Endothelial cell (in vitro differentiated cells): ENCODE results near the gene CAMTA1. TPM values are rescaled to one million over a fixed set of nuclear protein-coding genes. Genes with fewer than 3 reads are reported as not detected.

Source experiments
- DNase-seq: peaks from one replicate; pipeline ENCODE4 v3.0.0; 2021; ENCODE audit warnings: low spot score
- H3K27ac Mint-ChIP-seq: one replicate; pipeline ENCODE4 v1.8.0; 2021; ENCODE audit warnings: mixed read lengths, inconsistent platforms; ENCODE audit not compliant: unreplicated experiment
- H3K27me3 Mint-ChIP-seq: one replicate; pipeline ENCODE4 v1.8.0; 2021; ENCODE audit warnings: mild to moderate bottlenecking, moderate library complexity, mixed read lengths, inconsistent platforms; ENCODE audit not compliant: unreplicated experiment
- H3K36me3 Mint-ChIP-seq: one replicate; pipeline ENCODE4 v1.8.0; 2021; ENCODE audit warnings: mild to moderate bottlenecking, low read depth, mixed read lengths, inconsistent platforms; ENCODE audit not compliant: unreplicated experiment
- H3K4me1 Mint-ChIP-seq: one replicate; pipeline ENCODE4 v1.8.0; 2021; ENCODE audit warnings: mild to moderate bottlenecking, mixed read lengths, inconsistent platforms; ENCODE audit not compliant: unreplicated experiment
- H3K4me3 Mint-ChIP-seq: one replicate; pipeline ENCODE4 v1.8.0; 2021; ENCODE audit warnings: mild to moderate bottlenecking, mixed read lengths, inconsistent platforms; ENCODE audit not compliant: unreplicated experiment
- H3K9me3 Mint-ChIP-seq: one replicate; pipeline ENCODE4 v1.8.0; 2021; ENCODE audit warnings: mixed read lengths, inconsistent platforms; ENCODE audit not compliant: unreplicated experiment
- CTCF ChIP-seq: fragments of 200-600 bp; sonication (generic); IDR thresholded peaks from one replicate; pipeline ENCODE4 v1.5.0; 2021; ENCODE audit warnings: antibody characterized with exemption; ENCODE audit not compliant: unreplicated experiment
- total RNA-seq: library from RNA; stranded (reverse); fragmentation: NEBNext Ultra II Directional; extraction: Animal tissue kit (Norgen Biotek cat#: 25700); gene quantifications from one replicate; pipeline ENCODE4 v1.2.1, GENCODE V29; 2021; ENCODE audit not compliant: unreplicated experiment

The CAMTA1 gene
- total RNA-seq, 1 donor from 2014 or later = 87.3 TPM

DNA sequence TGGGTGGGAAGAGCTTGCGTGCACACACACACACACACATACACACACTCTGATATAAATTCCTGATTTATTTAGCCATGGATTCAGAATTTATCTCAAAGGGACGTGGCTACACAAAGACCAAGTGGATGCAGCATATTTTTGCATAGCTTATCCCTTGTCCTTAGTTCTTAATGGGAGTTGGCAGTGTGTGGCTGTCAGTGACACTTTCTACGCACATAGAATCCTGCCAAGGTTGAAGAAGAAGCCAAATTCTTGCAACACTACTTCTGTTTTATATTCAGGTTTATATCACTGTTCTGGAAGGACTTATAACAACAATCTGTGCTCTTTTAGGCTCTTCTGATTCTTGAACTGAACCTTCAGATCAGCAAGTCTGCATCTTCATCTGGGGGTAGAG is 292.7 kb downstream of the CAMTA1 start:
- H3K36me3 Mint-ChIP-seq = no peaks in the 10 kb centered on the region
- H3K4me1 Mint-ChIP-seq = no peaks in the 10 kb centered on the region

GRCh38 chr1:7079637-7080036 is 294.4 kb downstream of the CAMTA1 start:
- no peak for TF ChIP-seq CTCF
- Mint-ChIP-seq H3K9me3 (no peaks in the 10 kb centered on the region), H3K36me3 (no peaks in the 10 kb centered on the region), H3K4me3 (no peak overlapping the region), H3K27ac (no peak overlapping the region), H3K4me1 (no peaks in the 10 kb centered on the region), H3K27me3 (no peaks in the 10 kb centered on the region)
- DNase-seq = no peak

More for the DNA sequence above, 292.7 kb downstream of the CAMTA1 start:
- TF ChIP-seq CTCF = no peak
- Mint-ChIP-seq H3K27me3 (no peaks in the 10 kb centered on the region), H3K27ac (no peak overlapping the region), H3K4me3 (no peak overlapping the region), H3K9me3 (no peaks in the 10 kb centered on the region)
- DNase-seq = no peak

DNA sequence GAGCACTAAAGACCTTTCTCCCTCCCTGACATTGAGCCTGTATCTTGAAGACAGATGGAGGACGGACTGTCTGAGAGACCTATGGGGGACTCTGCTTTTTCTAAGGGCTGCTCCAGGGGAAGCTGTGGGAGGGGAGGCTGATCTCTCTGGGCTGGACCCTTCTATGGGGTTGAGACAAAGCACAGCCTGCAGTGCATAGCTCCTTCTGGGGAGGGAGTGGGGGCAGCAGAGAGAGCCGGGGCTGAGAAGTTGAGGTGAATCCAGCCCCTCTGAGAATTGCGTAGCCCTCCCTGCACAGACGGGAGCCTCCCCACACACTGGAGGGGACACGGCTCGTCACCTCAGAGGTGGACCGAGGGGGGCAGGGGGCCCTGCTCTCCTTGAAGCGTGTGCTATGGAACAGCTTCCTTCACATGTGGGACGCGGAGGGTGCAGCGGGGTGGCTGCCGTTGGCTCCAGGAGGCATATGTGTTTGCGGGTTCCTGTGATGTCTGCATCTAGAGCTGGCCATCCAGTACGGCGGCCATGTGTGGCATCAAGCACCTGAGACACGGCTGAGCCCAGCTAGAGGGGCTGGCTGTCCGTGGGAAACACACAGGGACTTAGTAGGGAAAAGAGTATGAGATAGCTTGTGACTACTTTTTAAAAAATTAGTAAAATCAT is 299.1 kb downstream of the CAMTA1 start:
- H3K36me3 Mint-ChIP-seq = no peaks in the 10 kb centered on the region
- no peak for DNase-seq
- TF ChIP-seq CTCF = no peak
- no peak overlapping the region for H3K4me3 Mint-ChIP-seq
- no peak overlapping the region for H3K27ac Mint-ChIP-seq
- H3K27me3 Mint-ChIP-seq = peaks cover 1% of the 10 kb centered on the region
- no peaks in the 10 kb centered on the region for H3K4me1 Mint-ChIP-seq
- no peaks in the 10 kb centered on the region for H3K9me3 Mint-ChIP-seq

GRCh38 chr1:7085521-7085920 is 300.3 kb downstream of the CAMTA1 start:
- TF ChIP-seq CTCF = no peak
- Mint-ChIP-seq H3K4me3 (no peak overlapping the region), H3K27me3 (peaks cover 1% of the 10 kb centered on the region)

GRCh38 chr1:7086106-7086505 is 300.9 kb downstream of the CAMTA1 start:
- H3K27me3 Mint-ChIP-seq = peaks cover 1% of the 10 kb centered on the region
- H3K27ac Mint-ChIP-seq = no peak overlapping the region
- no peak for DNase-seq
- no peak for TF ChIP-seq CTCF
- H3K4me3 Mint-ChIP-seq = no peak overlapping the region
- H3K36me3 Mint-ChIP-seq = no peaks in the 10 kb centered on the region
- H3K9me3 Mint-ChIP-seq = no peaks in the 10 kb centered on the region
- H3K4me1 Mint-ChIP-seq = no peaks in the 10 kb centered on the region

More at GRCh38 chr1:7085521-7085920, 300.3 kb downstream of the CAMTA1 start:
- H3K27ac Mint-ChIP-seq = no peak overlapping the region
- no peaks in the 10 kb centered on the region for H3K9me3 Mint-ChIP-seq
- no peaks in the 10 kb centered on the region for H3K4me1 Mint-ChIP-seq
- no peaks in the 10 kb centered on the region for H3K36me3 Mint-ChIP-seq
- no peak for DNase-seq
